HPDE6-E6E7 (cell line): Measurements from ENCODE around the gene CST8.

Source experiments
- DNase-seq: peaks from one replicate; pipeline ENCODE4 v3.0.0; 2011; ENCODE audit warnings: missing footprints; ENCODE audit errors: extremely low spot score

CST8 gene

DNA sequence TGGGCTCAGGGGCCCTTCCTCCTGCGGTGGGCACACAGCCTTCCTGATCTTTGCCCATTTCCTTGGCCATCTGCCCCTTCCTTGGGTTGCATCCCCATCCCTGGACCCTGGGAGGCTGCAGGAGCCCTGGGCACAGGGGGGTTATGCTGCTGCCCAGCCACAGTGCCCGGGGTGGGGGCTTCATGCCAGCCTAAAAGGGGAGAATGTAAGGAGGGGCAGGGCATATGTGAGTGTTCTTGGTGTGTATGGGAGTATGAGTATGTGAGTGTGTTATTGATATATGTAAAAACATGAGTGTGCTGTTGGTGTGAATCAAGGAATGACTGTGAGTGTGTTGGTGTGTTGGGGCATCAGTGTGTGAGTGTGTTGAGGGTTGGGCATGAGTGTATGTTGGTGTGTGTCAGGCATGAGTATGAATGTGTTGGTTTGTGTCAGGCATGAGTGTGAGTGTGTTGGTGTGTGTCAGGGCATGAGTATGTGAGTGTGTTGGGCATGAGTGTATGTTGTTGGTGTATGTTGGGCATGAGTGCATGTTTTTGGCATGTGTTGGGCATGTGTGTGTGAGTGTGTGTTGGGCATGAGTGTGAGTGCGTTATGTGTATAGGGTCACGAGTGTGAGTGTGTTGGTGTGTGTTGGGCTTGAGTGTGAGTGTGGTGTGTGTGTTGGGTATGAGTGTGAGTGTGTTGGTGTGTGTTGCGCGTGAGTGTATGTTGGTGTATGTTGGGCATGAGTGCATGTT is 14.7 kb upstream of the CST8 start:
- DNase-seq: no peak

DNA sequence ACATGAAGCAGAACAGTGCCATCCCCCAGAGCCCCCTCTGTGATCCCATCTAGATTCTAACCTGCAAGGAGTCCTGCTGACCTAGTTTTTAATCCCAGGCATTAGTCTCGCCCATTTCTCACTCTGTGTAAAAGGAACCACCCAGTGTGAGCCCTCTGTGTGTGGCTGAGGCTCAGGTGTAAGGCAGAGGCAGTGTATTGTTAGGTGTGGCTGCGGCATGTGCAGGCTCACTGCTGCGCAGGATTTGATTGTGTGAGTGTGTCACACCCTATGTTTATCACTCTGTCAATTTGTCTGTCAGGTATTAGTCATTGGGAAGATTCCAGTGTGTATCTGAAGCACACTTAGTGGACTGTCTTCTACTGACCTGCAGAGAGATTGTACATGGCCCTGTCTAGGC is 13.7 kb upstream of the CST8 start:
- no peak for DNase-seq

DNA sequence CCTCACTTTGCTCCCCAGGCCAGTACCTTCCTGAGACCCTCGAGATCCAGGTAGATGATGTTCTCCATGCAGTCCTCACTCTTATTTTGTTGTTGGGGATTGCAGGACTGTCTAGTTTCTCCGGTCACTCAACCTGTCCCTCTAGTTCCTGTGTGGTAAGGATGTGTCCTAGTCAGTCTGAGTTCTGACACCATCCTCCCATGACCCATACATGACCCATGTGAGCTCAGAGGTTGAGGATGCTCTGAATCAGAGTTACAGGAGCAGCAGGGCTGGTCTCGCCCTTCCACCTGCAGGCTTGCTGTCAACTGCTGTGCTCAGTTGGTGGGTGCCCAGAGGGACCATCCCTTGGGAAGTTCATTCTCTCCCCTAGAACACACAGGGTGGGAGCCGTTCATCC is 11.9 kb upstream of the CST8 start:
- DNase-seq: no peak

DNA sequence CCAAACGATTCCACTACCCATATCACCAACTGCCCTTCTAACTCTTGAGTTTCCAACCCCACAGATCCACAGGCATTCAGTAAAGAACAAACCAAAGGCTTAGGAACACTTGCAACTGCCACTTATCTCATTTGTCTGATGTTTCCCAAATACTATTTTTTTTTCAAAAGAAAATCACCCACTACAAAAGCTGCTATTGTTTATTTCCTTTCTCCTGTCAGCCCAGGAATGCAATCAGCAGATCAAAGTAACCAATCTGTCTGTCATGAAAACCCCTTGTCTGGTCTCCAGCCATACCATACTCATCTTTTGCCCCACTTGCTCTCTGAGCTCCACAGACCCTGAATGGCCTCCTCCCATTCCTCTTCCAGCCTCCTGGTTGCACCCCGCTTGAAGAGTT is 8.8 kb upstream of the CST8 start:
- DNase-seq: no peak

DNA sequence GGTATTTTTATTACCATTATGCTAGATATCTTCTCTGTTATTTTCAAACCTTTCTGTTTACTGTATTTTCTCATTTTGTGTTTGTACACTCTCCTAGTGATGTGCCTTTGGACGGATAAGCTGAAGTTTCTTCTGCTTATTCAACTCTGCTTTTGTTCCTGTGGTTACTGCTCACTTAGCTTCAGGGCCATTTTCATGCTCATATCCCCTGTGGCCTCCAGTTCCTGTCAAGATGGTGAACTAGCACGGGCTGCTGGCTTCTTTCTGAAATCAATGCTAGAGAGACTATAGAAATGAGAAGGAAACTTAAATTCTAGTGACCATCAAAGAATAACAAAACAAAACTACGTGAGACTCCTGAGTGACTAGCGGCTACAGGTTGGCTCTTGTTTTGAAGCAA is 6.8 kb upstream of the CST8 start:
- DNase-seq: no peak

DNA sequence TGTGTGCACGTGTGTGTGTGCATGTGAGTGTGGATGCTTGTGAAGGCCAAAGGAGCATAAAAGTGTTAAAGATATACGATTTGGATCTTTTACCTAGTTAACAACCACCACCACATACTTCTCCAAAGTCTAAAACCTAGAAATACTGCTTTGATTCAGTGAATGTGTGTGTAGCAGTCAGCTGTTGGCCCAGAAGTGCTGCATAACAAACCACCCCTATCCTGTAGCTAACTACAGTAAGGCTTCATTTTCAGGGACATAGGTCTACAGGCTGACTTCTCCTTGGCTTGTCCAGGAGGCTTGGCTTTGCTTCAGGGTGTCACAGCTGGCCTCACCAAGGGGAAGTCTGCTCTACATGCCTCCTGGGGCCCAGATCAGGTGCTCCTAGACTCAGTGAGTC is 2.4 kb upstream of the CST8 start:
- DNase-seq: no peak

DNA sequence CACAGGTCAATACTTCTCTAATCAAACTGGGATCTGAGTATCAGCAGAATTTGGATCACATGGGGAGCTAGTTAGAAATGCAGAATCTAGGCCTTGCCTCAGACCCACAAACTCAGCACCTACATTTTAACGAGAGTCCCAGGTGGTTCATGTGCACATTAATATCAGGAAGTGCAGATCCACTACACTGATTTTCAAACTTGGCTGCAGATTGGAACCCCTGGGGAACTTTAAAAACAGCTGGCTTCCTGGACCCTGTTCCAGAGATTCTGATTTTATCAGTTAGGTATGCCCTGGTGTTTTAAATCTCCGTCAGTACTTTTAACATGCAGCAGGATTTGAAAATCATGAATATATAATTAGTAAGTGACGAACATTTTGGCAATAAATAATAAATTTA is 1.9 kb upstream of the CST8 start:
- DNase-seq: no peak

DNA sequence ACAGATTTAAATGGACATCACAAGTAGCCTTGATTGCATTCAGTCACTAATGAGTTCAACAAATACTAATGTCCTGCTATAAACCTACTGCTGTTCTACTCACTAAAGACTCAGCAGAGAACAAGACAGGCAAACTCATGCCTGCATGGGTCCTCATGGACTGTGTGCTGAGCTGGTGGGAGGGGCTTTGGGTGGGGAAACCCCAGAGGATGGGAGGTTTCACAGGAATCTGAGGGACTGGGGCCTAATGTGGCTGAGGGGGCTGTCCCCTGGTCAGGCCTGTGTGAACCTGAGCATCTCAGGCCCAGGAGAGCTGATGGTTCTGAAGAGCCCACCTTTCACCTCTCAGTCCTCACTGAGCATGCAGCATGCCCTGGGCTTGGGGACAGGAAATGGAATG is 1.4 kb downstream of the CST8 start:
- no peak for DNase-seq

DNA sequence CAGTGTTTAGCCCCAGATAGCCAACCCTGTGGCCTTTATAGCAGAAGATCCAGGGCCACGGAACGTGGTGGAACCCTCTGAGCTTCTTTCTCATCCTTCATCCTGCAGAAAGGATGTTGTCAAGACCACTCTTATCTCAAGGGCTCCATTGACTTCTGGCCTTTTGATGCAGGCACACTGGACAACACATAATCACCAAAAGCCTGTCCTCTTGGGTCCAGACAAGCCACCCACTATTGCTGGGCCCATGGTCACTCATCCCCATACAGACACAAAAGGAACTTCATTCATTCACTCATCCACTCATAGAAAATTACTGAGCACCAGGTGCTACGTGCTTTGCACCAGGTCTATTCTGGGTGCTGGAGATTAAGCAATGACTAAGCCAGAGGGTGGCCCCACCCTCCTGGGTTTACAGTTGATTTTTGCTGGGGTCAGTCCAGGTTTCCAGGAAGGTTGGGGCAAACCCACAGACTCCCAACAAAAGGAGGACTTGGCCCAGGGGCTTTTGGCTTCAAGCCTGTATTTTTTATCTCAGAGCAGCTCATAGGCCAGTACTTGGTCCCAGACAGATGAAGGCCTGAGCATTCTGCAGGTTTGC is 2.4 kb downstream of the CST8 start:
- no peak for DNase-seq

DNA sequence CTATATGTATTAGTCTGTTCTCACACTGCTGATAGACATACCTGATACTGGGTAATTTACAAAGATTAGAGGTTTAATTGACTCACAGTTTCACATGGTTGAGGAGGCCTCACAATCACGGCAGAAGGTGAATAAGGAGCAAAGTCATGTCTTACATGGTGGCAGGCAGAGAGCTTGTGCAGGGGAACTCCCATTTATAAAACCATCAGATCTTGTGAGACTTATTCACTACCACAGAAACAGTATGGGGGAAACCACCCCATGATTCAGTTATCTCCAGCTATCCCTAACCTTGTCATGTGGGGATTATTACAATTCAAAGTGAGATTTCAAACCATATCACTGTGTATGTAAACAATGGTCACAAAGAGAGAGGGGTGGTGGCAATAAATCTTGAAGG is 6.6 kb downstream of the CST8 start:
- no peak for DNase-seq

DNA sequence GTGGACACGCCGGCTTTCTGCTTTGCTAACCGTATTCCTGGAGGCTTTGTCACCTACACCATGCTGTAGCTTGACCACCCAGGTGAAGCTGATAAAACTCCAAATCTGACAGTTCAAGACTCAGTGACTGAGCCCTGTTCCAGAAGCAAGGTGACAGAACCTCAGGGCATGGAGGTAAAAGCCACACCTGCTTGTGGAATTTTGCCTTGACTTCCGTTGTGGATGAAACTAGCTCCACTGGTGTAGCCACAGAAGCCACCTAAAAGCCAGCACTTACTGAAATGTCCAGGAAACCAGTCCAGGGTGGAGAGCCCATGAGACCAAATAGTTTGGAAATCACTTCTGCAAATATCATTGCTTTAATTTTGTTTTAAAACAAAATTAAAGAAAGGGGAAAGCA is 11.0 kb downstream of the CST8 start:
- DNase-seq: no peak

DNA sequence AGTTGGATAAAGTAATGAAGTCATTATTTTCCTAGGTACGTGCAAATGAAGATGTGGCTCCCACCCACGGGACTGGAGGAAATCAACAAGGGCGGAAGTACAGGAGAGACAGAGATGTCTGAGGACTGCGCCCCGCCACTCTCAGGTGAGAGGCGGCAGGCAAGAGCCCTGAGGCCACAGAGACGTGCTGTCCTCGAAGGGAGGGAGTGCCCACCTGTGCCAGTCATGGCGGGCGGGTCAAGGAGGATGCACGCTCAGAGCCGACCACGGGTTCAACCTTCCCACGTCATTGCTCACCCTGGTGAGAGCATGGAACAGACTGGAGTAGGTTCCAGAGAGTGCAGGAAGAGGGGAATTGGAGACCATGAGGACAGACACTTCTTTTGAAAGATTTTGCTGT is 12.7 kb downstream of the CST8 start:
- DNase-seq: no peak

DNA sequence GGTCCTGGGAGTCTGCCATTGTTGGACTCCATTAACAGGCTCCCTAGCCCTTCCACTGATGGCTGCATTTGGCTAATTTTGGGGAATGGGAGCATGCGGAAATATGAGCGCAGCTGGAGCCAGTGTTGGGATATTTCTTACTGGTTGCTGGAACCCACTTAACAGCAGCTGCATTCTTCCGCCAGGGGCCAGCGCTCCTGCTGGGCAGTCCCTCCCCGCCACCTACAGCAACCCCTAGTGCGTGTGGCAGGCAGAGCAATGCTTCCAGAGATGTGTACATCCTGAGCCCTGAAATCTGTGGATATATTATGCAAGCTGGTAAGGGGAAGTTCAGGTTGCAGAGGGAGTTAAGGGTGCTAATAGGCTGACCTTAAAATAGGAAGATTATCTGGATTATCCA is 16.4 kb downstream of the CST8 start:
- DNase-seq: no peak

DNA sequence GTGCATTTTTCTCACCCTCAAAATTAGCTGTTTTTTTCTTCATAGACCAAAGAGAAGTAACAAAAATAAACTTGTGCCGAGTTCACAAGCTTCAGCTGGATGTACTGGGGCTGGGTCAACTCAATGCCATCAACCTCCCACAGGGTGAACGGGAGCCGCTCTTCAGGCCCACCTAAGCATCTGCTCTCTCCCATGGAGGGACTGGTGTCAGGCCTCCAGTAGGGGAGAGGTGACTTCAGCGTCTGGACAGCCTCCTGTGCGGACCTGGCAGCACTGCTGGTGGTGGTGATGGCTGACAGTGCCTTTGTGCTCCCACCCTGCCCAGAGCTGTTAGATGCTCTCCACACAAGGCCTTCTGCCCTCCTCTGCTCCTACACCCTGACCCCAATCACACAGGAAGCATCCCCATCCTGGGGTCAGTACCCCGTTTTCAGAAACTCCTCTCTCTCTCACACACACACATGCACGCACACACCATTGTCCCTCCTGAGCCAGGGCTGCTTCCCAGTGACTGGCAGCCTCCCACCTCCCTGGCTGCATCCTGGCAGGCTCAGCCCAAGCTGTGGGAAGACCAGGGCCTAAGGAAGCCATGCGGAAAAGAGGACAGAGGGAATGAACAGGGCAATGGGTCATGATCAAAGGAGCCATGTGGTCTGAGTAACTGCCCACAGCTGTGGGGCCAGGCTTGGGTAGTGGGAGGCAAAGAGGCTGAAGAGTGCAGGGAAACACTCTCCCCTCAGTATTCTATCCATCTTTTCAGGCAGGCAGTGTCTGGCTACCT is 17.7 kb downstream of the CST8 start:
- no peak for DNase-seq

DNA sequence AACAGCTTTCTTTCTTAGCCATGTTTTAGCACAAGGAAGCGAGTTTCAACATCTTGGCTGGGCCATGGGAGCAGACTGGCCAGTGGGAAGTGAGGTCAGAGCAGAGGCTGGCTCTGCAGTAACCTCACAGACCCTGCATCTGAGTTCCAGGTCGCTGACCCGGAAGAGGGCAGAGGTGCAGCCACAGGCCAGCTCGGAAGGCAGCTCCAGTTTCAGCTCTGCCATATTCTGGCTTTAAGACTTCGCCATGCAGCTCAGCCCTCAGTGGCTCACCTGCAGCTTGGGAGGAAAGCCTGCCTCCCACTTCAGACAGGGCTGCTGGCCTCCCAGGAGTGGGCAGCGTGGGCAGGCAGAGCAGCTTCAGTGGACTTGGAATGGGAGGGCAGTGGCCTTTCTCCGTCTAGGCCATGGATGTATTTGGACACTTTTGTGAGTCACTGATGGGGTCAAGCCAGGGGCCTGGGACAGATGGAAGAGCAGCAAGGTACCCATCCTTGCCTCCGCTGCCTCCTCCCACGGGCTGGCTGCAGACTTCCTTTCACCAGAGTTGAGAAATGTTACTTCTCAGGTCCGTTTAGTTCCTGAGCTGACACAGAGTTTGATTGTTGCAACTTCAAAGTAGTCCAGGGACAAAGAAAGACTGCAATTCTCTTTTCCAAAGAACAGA is 18.5 kb downstream of the CST8 start:
- no peak for DNase-seq

DNA sequence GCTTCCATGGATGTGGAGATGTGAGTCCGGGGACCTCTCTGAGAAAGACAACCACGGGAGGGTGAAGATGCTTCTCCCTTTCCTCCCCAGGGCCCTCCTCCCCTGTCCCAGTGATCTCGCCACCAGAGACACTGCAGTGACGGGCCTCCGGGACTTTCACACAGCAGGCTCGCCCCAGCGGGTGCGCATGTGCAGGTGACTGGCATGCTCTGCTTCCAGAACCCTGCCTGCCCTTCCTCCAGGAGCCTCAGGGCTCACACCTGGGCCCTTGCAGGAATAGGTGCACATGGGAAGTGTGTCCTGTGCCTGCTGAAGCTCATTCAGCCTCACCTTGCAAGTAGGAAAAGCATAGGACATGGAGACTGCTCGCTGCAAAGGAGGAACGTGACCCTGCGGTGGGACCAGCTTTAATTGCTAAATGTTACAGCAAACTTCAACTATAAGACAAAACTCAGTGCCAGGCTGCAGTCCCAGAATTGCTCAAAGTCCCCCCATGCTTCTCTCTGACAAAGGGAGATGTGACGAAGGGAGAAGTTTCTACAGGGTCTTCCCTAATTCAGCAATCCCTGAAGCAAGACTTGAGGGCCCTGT is 19.2 kb downstream of the CST8 start:
- no peak for DNase-seq

DNA sequence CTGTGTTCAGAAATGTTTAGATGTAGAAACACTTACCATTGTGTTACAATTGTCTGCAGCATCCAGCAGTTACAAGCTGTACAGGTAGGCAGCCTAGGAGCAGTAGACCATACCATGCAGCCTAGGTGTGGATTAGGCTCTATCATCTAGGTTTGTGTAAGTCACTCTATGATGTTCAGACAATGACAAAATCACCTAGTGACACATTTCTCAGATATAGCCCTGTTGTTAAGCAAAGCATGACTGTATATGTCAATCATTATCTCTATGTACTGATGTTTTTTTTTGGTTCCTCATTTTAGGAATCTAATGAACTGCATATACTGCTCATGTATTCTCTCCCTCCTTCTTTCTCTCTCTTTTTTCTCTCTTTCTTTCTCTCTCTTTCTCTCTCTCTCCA is 22.2 kb downstream of the CST8 start:
- DNase-seq: no peak

DNA sequence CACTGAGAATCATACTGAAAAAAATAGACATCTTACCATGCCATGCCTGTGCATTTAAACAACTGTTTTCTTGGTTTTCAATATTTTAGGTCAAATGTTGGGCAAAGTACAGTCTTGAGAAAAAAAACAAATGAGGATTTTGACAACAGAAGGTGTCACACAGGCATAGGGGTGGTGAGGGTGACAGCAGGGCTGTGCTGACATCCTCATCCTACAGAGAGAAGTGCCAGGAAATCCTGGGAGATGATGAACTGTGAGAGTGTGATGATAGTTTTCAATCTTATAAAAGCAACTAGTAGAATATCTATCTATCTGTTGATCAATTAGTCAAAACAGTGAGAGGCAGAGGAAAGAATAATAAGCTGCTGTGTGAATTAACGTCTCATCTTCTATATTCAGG is 23.9 kb downstream of the CST8 start:
- DNase-seq: no peak

DNA sequence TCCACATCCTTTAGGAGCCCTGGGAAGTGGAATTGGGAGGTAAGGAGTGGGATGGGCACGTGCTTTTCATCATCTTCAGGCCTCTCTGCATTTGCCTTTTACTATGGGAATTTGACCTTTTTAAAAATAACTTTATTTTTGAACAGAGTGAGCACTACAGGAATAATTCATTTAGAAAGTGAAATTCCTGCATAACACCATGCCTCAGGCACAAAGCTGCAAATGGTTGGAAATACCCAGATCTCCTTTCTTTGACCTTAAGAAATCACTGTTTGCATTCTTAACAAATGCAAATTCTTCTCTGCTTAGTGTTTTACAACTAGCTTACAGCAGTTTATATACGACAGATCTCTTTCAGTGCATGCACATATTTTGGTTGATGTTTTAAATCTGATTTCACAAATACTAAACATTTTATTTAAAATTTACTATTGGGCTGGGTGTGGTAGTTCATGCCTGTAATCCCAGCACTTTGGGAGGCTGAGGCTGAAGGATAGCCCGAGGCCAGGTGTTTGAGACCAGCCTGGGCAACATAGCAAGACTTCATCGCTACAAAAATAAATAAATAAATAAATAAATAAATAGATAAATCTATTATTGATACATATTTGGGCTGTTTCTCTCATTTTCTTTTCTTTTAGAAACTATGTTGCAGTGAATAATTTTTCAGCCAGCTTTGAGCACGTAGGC is 24.5 kb downstream of the CST8 start:
- DNase-seq: no peak

DNA sequence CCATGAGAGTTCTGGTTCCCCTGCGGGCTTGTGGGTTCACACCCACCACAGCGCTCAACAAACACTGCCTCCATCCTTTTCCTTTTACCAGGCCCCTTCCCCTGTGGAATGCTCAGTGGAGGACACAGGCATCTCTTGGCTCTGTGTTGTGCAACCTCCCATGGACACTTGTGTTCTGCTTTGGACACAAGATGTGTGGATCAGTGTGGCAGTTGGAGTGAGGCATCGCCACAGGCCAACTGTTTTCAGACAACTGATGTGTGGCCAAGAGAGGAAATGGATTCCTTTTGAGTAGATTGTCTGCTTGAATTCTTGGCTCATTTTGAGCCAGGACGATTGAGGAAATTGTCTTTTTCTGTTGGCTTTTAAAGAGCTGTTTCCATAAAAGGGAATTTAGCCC is 26.8 kb downstream of the CST8 start:
- no peak for DNase-seq

DNA sequence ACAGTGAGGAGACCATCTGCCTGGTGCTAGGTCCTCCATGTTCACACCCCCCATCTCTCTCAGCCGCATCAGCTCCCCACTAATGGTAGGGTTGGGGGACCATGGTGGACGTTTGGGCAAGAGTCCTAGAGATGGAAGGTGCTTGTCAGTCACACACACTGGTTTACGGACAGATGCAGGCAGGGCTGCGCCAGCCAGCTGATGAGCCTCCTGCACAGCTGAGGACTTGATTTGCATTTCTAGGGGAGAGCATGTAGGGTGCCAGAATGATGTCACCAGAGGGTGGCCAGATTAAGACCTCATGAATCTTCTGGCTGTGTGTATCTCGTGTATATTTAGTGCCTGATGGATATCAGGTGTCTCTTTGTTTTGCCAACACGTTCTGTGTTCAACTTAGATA is 28.6 kb downstream of the CST8 start:
- no peak for DNase-seq

DNA sequence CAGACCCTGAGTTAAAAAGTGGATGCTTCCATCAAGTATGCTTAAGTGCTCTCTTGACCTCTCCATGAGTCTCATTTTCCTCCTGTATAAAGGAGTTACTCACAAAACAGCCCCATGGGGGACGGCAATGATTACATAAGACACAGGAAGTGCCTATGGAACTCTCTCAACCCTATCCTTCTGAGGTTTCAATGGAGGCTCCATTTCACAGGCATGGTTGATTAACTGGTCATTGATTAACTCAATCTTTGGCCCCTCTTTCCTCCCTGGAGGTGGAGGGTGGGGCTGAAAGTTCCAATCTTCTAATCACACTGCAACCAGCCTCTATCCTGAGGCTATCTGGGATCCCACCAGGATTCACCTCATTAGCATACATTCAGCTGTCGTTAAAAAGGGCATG is 29.3 kb downstream of the CST8 start:
- no peak for DNase-seq
